ENCODE data around the gene ADAMTSL3. TPM values are rescaled to one million over a fixed set of nuclear protein-coding genes. Genes with fewer than 3 reads are reported as not detected.

ADAMTSL3 gene
- total RNA-seq, 1 experiment from 2014 or later, result 0.07 TPM

DNA sequence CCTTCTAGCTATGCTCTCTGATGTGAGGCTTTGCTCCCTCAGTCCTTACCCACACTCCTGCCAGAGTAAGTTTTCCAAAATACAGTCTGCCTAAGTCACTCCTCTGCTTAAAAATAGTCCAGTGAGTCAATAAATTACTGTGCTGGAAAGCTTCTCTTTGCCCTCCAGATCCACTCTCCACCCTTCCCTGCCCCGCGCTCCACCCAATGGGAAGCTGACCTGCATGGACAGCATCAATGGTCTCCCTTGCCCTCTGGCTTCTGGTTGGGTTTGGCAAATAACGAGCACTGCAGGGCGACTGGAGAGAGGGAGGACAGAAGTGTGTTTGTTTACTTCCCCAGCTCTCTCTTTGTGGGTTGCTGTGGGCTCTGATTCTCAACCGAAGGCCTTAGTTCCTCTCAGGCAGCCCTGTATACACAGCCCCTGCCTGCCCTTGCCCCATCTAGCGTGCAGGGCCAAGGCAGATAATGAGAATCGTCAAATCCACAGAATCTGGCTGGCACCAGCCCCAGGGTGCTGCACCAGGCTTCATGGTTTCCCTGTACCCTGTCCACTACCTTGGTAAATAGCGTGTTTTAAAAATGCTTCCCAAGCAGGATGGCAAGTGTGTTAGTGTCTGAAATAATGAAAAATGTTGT is 110.4 kb downstream of the ADAMTSL3 start:
- ChIA-PET POLR2A (no interaction called here), CTCF (no interaction called here)
- TF ChIP-seq, protein P1, sequence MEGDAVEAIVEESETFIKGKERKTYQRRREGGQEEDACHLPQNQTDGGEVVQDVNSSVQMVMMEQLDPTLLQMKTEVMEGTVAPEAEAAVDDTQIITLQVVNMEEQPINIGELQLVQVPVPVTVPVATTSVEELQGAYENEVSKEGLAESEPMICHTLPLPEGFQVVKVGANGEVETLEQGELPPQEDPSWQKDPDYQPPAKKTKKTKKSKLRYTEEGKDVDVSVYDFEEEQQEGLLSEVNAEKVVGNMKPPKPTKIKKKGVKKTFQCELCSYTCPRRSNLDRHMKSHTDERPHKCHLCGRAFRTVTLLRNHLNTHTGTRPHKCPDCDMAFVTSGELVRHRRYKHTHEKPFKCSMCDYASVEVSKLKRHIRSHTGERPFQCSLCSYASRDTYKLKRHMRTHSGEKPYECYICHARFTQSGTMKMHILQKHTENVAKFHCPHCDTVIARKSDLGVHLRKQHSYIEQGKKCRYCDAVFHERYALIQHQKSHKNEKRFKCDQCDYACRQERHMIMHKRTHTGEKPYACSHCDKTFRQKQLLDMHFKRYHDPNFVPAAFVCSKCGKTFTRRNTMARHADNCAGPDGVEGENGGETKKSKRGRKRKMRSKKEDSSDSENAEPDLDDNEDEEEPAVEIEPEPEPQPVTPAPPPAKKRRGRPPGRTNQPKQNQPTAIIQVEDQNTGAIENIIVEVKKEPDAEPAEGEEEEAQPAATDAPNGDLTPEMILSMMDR (IDR thresholded peaks at IDR 0.05; ENCODE audit: insufficient read depth in 1 of 2, low read depth in 1 of 2, low read length in 1 of 2, severe bottlenecking in 1 of 2, unreplicated experiment in 1 of 2), result no peak
- BruUV-seq (replicated peaks), result no TSS peak
- Mint-ChIP-seq H3K9me3 (ENCODE audit: unreplicated experiment) (peaks cover 10% of the 10 kb centered on the region), H3K4me1 (ENCODE audit: low read depth, unreplicated experiment) (no peaks in the 10 kb centered on the region), H3K4me3 (ENCODE audit: unreplicated experiment) (no peak overlapping the region), H3K27ac (ENCODE audit: unreplicated experiment) (no peak overlapping the region), H3K36me3 (ENCODE audit: insufficient read depth, unreplicated experiment) (no peaks in the 10 kb centered on the region), H3K27me3 (ENCODE audit: insufficient read depth, unreplicated experiment) (peaks cover 14% of the 10 kb centered on the region)
- H3K36me3 ChIP-seq (ENCODE audit: control insufficient read depth, insufficient read depth, low read length), result no peaks in the 10 kb centered on the region
- H3K9me3 ChIP-seq, result no peaks in the 10 kb centered on the region
- DNase-seq, result no peak
- no peak overlapping the region for H3K4me3 ChIP-seq (ENCODE audit: low read depth, low read length)
- H3K4me1 ChIP-seq, result no peaks in the 10 kb centered on the region
- intact Hi-C loops (cut with micrococcal nuclease; ENCODE audit: unreplicated experiment), result no loop called here
- no peaks in the 10 kb centered on the region for H3K27me3 ChIP-seq (replicated peaks; ENCODE audit: control insufficient read depth, insufficient read depth, low read length)

DNA sequence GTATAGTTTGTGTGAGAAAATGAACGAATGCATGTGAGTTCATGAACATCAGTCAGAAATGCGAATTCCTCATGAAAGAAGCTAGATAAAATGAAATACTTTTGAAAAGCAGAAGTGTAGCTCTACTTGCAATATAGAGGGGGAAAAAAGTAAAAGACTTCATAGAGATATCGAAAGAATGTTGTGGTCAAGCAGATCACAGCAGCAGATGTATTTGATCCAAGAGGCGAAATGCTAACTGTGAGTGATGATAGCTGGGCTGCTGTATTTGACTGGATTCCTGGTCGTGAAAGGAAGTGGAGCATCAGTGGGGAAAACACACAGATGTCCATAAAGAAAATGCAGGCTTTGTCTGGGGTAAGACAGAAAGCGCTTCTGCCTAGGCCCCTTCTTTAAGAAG is 112.4 kb downstream of the ADAMTSL3 start:
- ChIA-PET CTCF (no interaction called here), POLR2A (no interaction called here)
- intact Hi-C loops (cut with micrococcal nuclease; ENCODE audit: unreplicated experiment), result no loop called here
- no peak overlapping the region for H3K27ac Mint-ChIP-seq (ENCODE audit: unreplicated experiment)
- H3K4me3 Mint-ChIP-seq (ENCODE audit: unreplicated experiment), result no peak overlapping the region
- H3K9me3 Mint-ChIP-seq (ENCODE audit: unreplicated experiment), result no peaks in the 10 kb centered on the region
- no peaks in the 10 kb centered on the region for H3K36me3 Mint-ChIP-seq (ENCODE audit: insufficient read depth, unreplicated experiment)
- no peaks in the 10 kb centered on the region for H3K27me3 ChIP-seq (replicated peaks; ENCODE audit: control insufficient read depth, insufficient read depth, low read length)
- H3K36me3 ChIP-seq (ENCODE audit: control insufficient read depth, insufficient read depth, low read length), result no peaks in the 10 kb centered on the region
- no TSS peak for BruUV-seq (replicated peaks)
- peaks cover 15% of the 10 kb centered on the region for H3K27me3 Mint-ChIP-seq (ENCODE audit: insufficient read depth, unreplicated experiment)
- H3K9me3 ChIP-seq, result no peaks in the 10 kb centered on the region
- TF ChIP-seq, protein P1 (IDR thresholded peaks at IDR 0.05; ENCODE audit: insufficient read depth in 1 of 2, low read depth in 1 of 2, low read length in 1 of 2, severe bottlenecking in 1 of 2, unreplicated experiment in 1 of 2), result no peak
- no peak for DNase-seq
- H3K4me3 ChIP-seq (ENCODE audit: low read depth, low read length), result no peak overlapping the region
- no peaks in the 10 kb centered on the region for H3K4me1 ChIP-seq
- H3K4me1 Mint-ChIP-seq (ENCODE audit: low read depth, unreplicated experiment), result no peaks in the 10 kb centered on the region

DNA sequence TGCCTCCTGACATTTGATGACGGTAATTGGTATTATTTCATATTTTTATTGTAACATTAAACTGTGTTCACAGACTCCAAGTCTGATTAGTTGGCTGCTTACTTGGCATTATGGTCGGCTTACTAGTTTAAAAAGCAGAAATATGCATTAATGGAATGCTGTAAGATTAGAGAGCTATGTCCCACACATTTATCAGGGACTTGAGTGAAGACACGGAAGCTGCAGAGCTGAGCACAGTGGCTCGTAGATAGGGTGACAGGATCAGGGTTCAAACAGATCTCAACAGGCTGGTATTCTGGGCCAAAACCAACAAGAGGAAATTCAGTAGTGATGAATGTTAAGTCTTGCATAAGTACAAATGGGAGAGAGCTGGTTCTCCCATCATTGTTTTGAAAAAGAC is 113.8 kb downstream of the ADAMTSL3 start:
- Histone ChIP-seq H3K9me3 (no peaks in the 10 kb centered on the region), H3K36me3 (ENCODE audit: control insufficient read depth, insufficient read depth, low read length) (no peaks in the 10 kb centered on the region), H3K4me1 (no peaks in the 10 kb centered on the region), H3K4me3 (ENCODE audit: low read depth, low read length) (no peak overlapping the region), H3K27me3 (replicated peaks; ENCODE audit: control insufficient read depth, insufficient read depth, low read length) (no peaks in the 10 kb centered on the region)
- POLR2A ChIA-PET, result no interaction called here
- Mint-ChIP-seq H3K9me3 (ENCODE audit: unreplicated experiment) (no peaks in the 10 kb centered on the region), H3K27me3 (ENCODE audit: insufficient read depth, unreplicated experiment) (peaks cover 18% of the 10 kb centered on the region), H3K4me1 (ENCODE audit: low read depth, unreplicated experiment) (no peaks in the 10 kb centered on the region), H3K27ac (ENCODE audit: unreplicated experiment) (no peak overlapping the region), H3K4me3 (ENCODE audit: unreplicated experiment) (no peak overlapping the region), H3K36me3 (ENCODE audit: insufficient read depth, unreplicated experiment) (no peaks in the 10 kb centered on the region)
- TF ChIP-seq, protein P1 (IDR thresholded peaks at IDR 0.05; ENCODE audit: insufficient read depth in 1 of 2, low read depth in 1 of 2, low read length in 1 of 2, severe bottlenecking in 1 of 2, unreplicated experiment in 1 of 2), result no peak
- DNase-seq, result no peak
- intact Hi-C loops (cut with micrococcal nuclease; ENCODE audit: unreplicated experiment), result no loop called here
- no TSS peak for BruUV-seq (replicated peaks)
- CTCF ChIA-PET, result no interaction called here

All from Caco-2 (cell line).